HepG2 (cell line): ENCODE results near the gene DDX39B. TPM values are rescaled to one million over a fixed set of nuclear protein-coding genes. Genes with fewer than 3 reads are reported as not detected.
A peak's percentile ranks its signal among the peaks of the same experiment; 100 is the strongest.

Experiments
- ARHGAP35 ChIP-seq: sonication (generic); formaldehyde crosslinking; IDR thresholded peaks from 2 replicates; pipeline ENCODE4 v1.9.0; 2022; ENCODE audit warnings: mild to moderate bottlenecking, inconsistent platforms, moderate library complexity, missing genetic modification reagents, borderline replicate concordance
- BCL6 ChIP-seq: IDR thresholded peaks from 2 replicates; pipeline ENCODE4 v1.6.1; 2016; ENCODE audit warnings: missing genetic modification reagents, missing compliant biosample characterization
- FOSL1 ChIP-seq: sonication (generic); formaldehyde crosslinking; IDR thresholded peaks from 2 replicates; pipeline ENCODE4 v1.9.0; 2021; ENCODE audit warnings: missing genetic modification reagents, borderline replicate concordance
- GFI1 ChIP-seq: sonication (generic); formaldehyde crosslinking; IDR thresholded peaks from 2 replicates; pipeline ENCODE4 v1.5.0; 2020; ENCODE audit warnings: missing genetic modification reagents, mild to moderate bottlenecking, borderline replicate concordance
- HDAC2 ChIP-seq: sonication (generic); formaldehyde crosslinking; IDR thresholded peaks from 2 replicates; pipeline ENCODE4 v1.4.0; 2020; ENCODE audit warnings: missing genetic modification reagents
- MED13 ChIP-seq: sonication (generic); formaldehyde crosslinking; IDR thresholded peaks from 2 replicates; pipeline ENCODE4 v1.5.0; 2020; ENCODE audit warnings: missing genetic modification reagents
- MLXIP ChIP-seq: sonication (generic); formaldehyde crosslinking; IDR thresholded peaks from 2 replicates; pipeline ENCODE4 v1.9.0; 2021; ENCODE audit warnings: missing genetic modification reagents, borderline replicate concordance
- NCOA2 ChIP-seq: sonication (generic); formaldehyde crosslinking; IDR thresholded peaks from 2 replicates; pipeline ENCODE4 v1.8.0; 2022; ENCODE audit warnings: inconsistent platforms
- NFRKB ChIP-seq: fragments of 450-650 bp; IDR thresholded peaks from 2 replicates; pipeline ENCODE4 v1.6.1; 2017
- NR1H2 ChIP-seq: sonication (generic); formaldehyde crosslinking; IDR thresholded peaks from 2 replicates; pipeline ENCODE4 v1.8.1; 2022; ENCODE audit warnings: low read depth, missing genetic modification reagents, borderline replicate concordance
- PAX8 ChIP-seq: sonication (generic); formaldehyde crosslinking; IDR thresholded peaks from 2 replicates; pipeline ENCODE4 v1.8.0; 2022; ENCODE audit warnings: mild to moderate bottlenecking, missing genetic modification reagents, borderline replicate concordance
- PRPF4 ChIP-seq: fragments of 200-400 bp; formaldehyde crosslinking; IDR thresholded peaks from 2 replicates; pipeline ENCODE4 v1.6.1; 2016; ENCODE audit warnings: low read length, low read depth; ENCODE audit not compliant: poor library complexity, severe bottlenecking
- REL ChIP-seq: sonication (generic); formaldehyde crosslinking; conservative IDR thresholded peaks from 2 replicates; pipeline ENCODE4 v1.8.0; 2022; ENCODE audit warnings: mild to moderate bottlenecking, missing genetic modification reagents, moderate library complexity
- RFXAP ChIP-seq: sonication (generic); formaldehyde crosslinking; IDR thresholded peaks from 2 replicates; pipeline ENCODE4 v1.4.0; 2020; ENCODE audit warnings: missing genetic modification reagents, borderline replicate concordance
- SNRNP70 ChIP-seq: fragments of 200-400 bp; formaldehyde crosslinking; IDR thresholded peaks from 2 replicates; pipeline ENCODE4 v1.6.1; 2017; ENCODE audit warnings: mild to moderate bottlenecking, low read depth, low read length, moderate library complexity
- TBL1XR1 ChIP-seq: fragments of 150-350 bp; IDR thresholded peaks from 2 replicates; pipeline ENCODE4 v1.6.1; 2014; ENCODE audit warnings: borderline replicate concordance, low read length; ENCODE audit not compliant: partially characterized antibody
- ZBTB2 ChIP-seq: sonication (generic); formaldehyde crosslinking; IDR thresholded peaks from 2 replicates; pipeline ENCODE4 v1.8.0; 2022; ENCODE audit warnings: low read depth, missing genetic modification reagents
- ZNF207 ChIP-seq: fragments of 450-650 bp; IDR thresholded peaks from 2 replicates; pipeline ENCODE4 v1.6.1; 2016; ENCODE audit warnings: antibody characterized with exemption, borderline replicate concordance
- ZNF441 ChIP-seq: sonication (generic); formaldehyde crosslinking; IDR thresholded peaks from 2 replicates; pipeline ENCODE4 v1.7.0; 2021; ENCODE audit warnings: missing genetic modification reagents, borderline replicate concordance
- ZNF484 ChIP-seq: sonication (generic); formaldehyde crosslinking; IDR thresholded peaks from 2 replicates; pipeline ENCODE4 v1.5.1; 2020; ENCODE audit warnings: mild to moderate bottlenecking, low read depth, missing genetic modification reagents, borderline replicate concordance
- ZNF496 ChIP-seq: sonication (generic); formaldehyde crosslinking; IDR thresholded peaks from 2 replicates; pipeline ENCODE4 v1.8.1; 2023; ENCODE audit warnings: mild to moderate bottlenecking, moderate library complexity, missing genetic modification reagents; ENCODE audit not compliant: insufficient replicate concordance
- ZNF513 ChIP-seq: sonication (generic); formaldehyde crosslinking; conservative IDR thresholded peaks from 2 replicates; pipeline ENCODE4 v1.5.0; 2020; ENCODE audit warnings: missing genetic modification reagents
- ZNF790 ChIP-seq: sonication (generic); formaldehyde crosslinking; IDR thresholded peaks from 2 replicates; pipeline ENCODE4 v1.8.0; 2022; ENCODE audit warnings: missing genetic modification reagents, mild to moderate bottlenecking, borderline replicate concordance
- ZNF816 ChIP-seq: sonication (generic); formaldehyde crosslinking; IDR thresholded peaks from 2 replicates; pipeline ENCODE4 v1.8.0; 2022; ENCODE audit warnings: missing genetic modification reagents, mild to moderate bottlenecking, borderline replicate concordance
- ZSCAN30 ChIP-seq: sonication (generic); formaldehyde crosslinking; IDR thresholded peaks from 2 replicates; pipeline ENCODE4 v1.5.0; 2020; ENCODE audit warnings: mild to moderate bottlenecking, missing genetic modification reagents
- polyA plus RNA-seq, 8 experiments: library from polyadenylated mRNA; depleted of rRNA in 3 of 8; stranded (reverse) in 7 of 8; unstranded in 1 of 8; fragments of >200 nt; fragmentation: Illumina TruSeq in 4 of 8; extraction: Trizol in 4 of 8; gene quantifications; 2 replicates each; pipeline versions ENCODE4 v1.2.1 to v1.2.3, GENCODE V29; 2011 to 2016; ENCODE audit warnings: low read depth in 4 of 8, missing spikeins in 1 of 8, mixed read lengths in 1 of 8; ENCODE audit not compliant: insufficient read depth in 1 of 8
- total RNA-seq, 5 experiments: library from RNA; depleted of rRNA; stranded (reverse); fragments of >200 nt; fragmentation: Illumina TruSeq; extraction: Trizol; gene quantifications; 2 replicates each; pipeline ENCODE4 v1.2.3, GENCODE V29; 2016; ENCODE audit warnings: low read depth in 1 of 5

DDX39B gene
- total and polyA plus RNA-seq, 2 of the 13 experiments (the other 11 are each of a cell fraction or from before 2014, with no cell fraction given): 570 to 678 TPM

GRCh38 chr6:31547727-31548543, 6.1 kb upstream of the DDX39B start (continued):
- TF ChIP-seq TBL1XR1: no peak
- no peak for TF ChIP-seq FOSL1 (CRISPR knock-in tag)
- no peak for TF ChIP-seq GFI1 (CRISPR knock-in tag)
- TF ChIP-seq ZNF513: no peak
- TF ChIP-seq ZSCAN30: no peak
- no peak for TF ChIP-seq SNRNP70
- no peak for TF ChIP-seq BCL6 (CRISPR knock-in tag)
- TF ChIP-seq NR1H2 (CRISPR knock-in tag): no peak
- no peak for TF ChIP-seq ZNF816
- no peak for TF ChIP-seq ZNF441 (CRISPR knock-in tag)
- no peak for TF ChIP-seq NCOA2 (CRISPR knock-in tag)
- no peak for TF ChIP-seq MED13 (CRISPR knock-in tag)
- no peak for TF ChIP-seq ZNF207
- no peak for TF ChIP-seq MLXIP
- no peak for TF ChIP-seq NFRKB
- TF ChIP-seq ZNF484 (CRISPR knock-in tag): no peak
- no peak for TF ChIP-seq PRPF4
- no peak for TF ChIP-seq PAX8 (CRISPR knock-in tag)
- TF ChIP-seq RFXAP (CRISPR knock-in tag): 0 out of 2 replicates have a peak, but pooled peaks have one; percentile 5
- no peak for TF ChIP-seq ZNF496 (CRISPR knock-in tag)
- no peak for TF ChIP-seq ZBTB2 (CRISPR knock-in tag)
- TF ChIP-seq ARHGAP35 (CRISPR knock-in tag): no peak
- TF ChIP-seq REL (CRISPR knock-in tag): no peak
- no peak for TF ChIP-seq HDAC2 (CRISPR knock-in tag)
- no peak for TF ChIP-seq ZNF790
